Vagina (tissue), 2 donors: Measurements from ENCODE around the gene S1PR3. TPM values are rescaled to one million over a fixed set of nuclear protein-coding genes. Genes with fewer than 3 reads are reported as not detected.

Experiments
- DNase-seq, 2 donors: peaks; one replicate each; pipeline ENCODE4 v3.0.0-alpha.2; 2017; ENCODE audit errors: extremely low spot score in 2 of 2
- H3K27ac ChIP-seq: fragments of 200-600 bp; sonication (generic); one replicate; pipeline ENCODE4 v1.5.1; 2019
- H3K27me3 ChIP-seq: fragments of 200-600 bp; sonication (generic); one replicate; pipeline ENCODE4 v1.5.1; 2019
- H3K36me3 ChIP-seq, 2 donors: fragments of 200-600 bp; sonication (generic); one replicate each; pipeline ENCODE4 v1.5.1; 2017 to 2019
- H3K4me1 ChIP-seq: fragments of 200-600 bp; sonication (generic); one replicate; pipeline ENCODE4 v1.5.1; 2019
- H3K4me3 ChIP-seq, 2 donors: fragments of 200-600 bp; sonication (generic); 1 replicate in 1 of 2; 2 replicates in 1 of 2; pipeline ENCODE4 v1.5.1; 2016 to 2019
- H3K9me3 ChIP-seq: fragments of 200-600 bp; sonication (generic); one replicate; pipeline ENCODE4 v1.5.1; 2019
- POLR2A ChIP-seq, 2 donors: fragments of 450-650 bp; IDR thresholded peaks; one replicate each; pipeline ENCODE4 v1.6.1; 2017; ENCODE audit warnings: antibody characterized with exemption in 2 of 2, mild to moderate bottlenecking in 2 of 2, moderate library complexity in 2 of 2
- POLR2AphosphoS5 ChIP-seq, 2 donors: sonication (generic); formaldehyde crosslinking; IDR thresholded peaks; one replicate each; pipeline ENCODE4 v1.9.0; 2017; ENCODE audit warnings: antibody characterized with exemption in 2 of 2, mild to moderate bottlenecking in 2 of 2, low read depth in 1 of 2; ENCODE audit not compliant: insufficient read depth in 1 of 2
- intact Hi-C: fragments of 100-400 bp; cut with DNase I; formaldehyde crosslinking; loops from one replicate; pipeline ENCODE4 v1.15.1; 2023
- total RNA-seq: library from RNA; depleted of rRNA; stranded (reverse); fragments of >200 nt; gene quantifications from one replicate; pipeline ENCODE4 v1.2.3, GENCODE V29; 2016
- TF ChIP-seq, protein P1 (sequence below), 3 experiments: fragments of 450-650 bp in 2 of 3; fragments of 200-600 bp in 1 of 3; sonication (generic) in 1 of 3; IDR thresholded peaks; one replicate each; pipeline ENCODE4 v1.5.1; 2017 to 2019; ENCODE audit warnings: antibody characterized with exemption in 3 of 3, mild to moderate bottlenecking in 2 of 3, moderate library complexity in 2 of 3

The S1PR3 gene
- total RNA-seq, 1 donor from 2014 or later, result 39.3 TPM

GRCh38 chr9:88969646-88970373, 21.5 kb upstream of the S1PR3 start:
- Histone ChIP-seq H3K9me3 (no peaks in the 10 kb centered on the region), H3K4me3 (no peak overlapping the region), H3K27me3 (no peaks in the 10 kb centered on the region), H3K27ac (no peak overlapping the region), H3K36me3 (no peaks in the 10 kb centered on the region), H3K4me1 (no peaks in the 10 kb centered on the region)
- intact Hi-C loops, result no loop called here
- DNase-seq, result peak; percentile 71 to 72
- TF ChIP-seq POLR2A (IDR thresholded peaks at IDR 0.05) (no peak), POLR2AphosphoS5 (IDR thresholded peaks at IDR 0.05; ENCODE audit: insufficient read depth in 1 of 2, low read depth in 1 of 2) (no peak)
- TF ChIP-seq, protein P1, sequence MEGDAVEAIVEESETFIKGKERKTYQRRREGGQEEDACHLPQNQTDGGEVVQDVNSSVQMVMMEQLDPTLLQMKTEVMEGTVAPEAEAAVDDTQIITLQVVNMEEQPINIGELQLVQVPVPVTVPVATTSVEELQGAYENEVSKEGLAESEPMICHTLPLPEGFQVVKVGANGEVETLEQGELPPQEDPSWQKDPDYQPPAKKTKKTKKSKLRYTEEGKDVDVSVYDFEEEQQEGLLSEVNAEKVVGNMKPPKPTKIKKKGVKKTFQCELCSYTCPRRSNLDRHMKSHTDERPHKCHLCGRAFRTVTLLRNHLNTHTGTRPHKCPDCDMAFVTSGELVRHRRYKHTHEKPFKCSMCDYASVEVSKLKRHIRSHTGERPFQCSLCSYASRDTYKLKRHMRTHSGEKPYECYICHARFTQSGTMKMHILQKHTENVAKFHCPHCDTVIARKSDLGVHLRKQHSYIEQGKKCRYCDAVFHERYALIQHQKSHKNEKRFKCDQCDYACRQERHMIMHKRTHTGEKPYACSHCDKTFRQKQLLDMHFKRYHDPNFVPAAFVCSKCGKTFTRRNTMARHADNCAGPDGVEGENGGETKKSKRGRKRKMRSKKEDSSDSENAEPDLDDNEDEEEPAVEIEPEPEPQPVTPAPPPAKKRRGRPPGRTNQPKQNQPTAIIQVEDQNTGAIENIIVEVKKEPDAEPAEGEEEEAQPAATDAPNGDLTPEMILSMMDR (IDR thresholded peaks at IDR 0.05), result no peak

GRCh38 chr9:88971131-88971960, 19.9 kb upstream of the S1PR3 start:
- peak in 1 of 2 donors; percentile 87 for DNase-seq
- no peak overlapping the region for H3K27ac ChIP-seq

GRCh38 chr9:88972401-88972800, 18.9 kb upstream of the S1PR3 start:
- Histone ChIP-seq H3K36me3 (no peaks in the 10 kb centered on the region), H3K4me1 (no peaks in the 10 kb centered on the region), H3K9me3 (no peaks in the 10 kb centered on the region), H3K27ac (no peak overlapping the region), H3K4me3 (no peak overlapping the region), H3K27me3 (no peaks in the 10 kb centered on the region)
- peak in 1 of 2 donors; percentile 91 for DNase-seq
- no peak for TF ChIP-seq POLR2A (IDR thresholded peaks at IDR 0.05)
- intact Hi-C loops, result no loop called here

More at GRCh38 chr9:88971131-88971960, 19.9 kb upstream of the S1PR3 start:
- no peaks in the 10 kb centered on the region for H3K4me1 ChIP-seq
- H3K9me3 ChIP-seq, result no peaks in the 10 kb centered on the region
- H3K36me3 ChIP-seq, result no peaks in the 10 kb centered on the region
- no peak overlapping the region for H3K4me3 ChIP-seq
- intact Hi-C loops, result no loop called here
- TF ChIP-seq POLR2A (IDR thresholded peaks at IDR 0.05) (no peak), POLR2AphosphoS5 (IDR thresholded peaks at IDR 0.05; ENCODE audit: insufficient read depth in 1 of 2, low read depth in 1 of 2) (no peak)
- TF ChIP-seq, protein P1 (IDR thresholded peaks at IDR 0.05), result no peak
- H3K27me3 ChIP-seq, result no peaks in the 10 kb centered on the region

GRCh38 chr9:88973281-88974045, 17.8 kb upstream of the S1PR3 start:
- Histone ChIP-seq H3K4me1 (no peaks in the 10 kb centered on the region), H3K4me3 (no peak overlapping the region), H3K27me3 (no peaks in the 10 kb centered on the region), H3K9me3 (no peaks in the 10 kb centered on the region), H3K27ac (no peak overlapping the region), H3K36me3 (no peaks in the 10 kb centered on the region)
- intact Hi-C loops, result no loop called here
- TF ChIP-seq, protein P1 (IDR thresholded peaks at IDR 0.05), result no peak
- TF ChIP-seq POLR2A (IDR thresholded peaks at IDR 0.05) (no peak), POLR2AphosphoS5 (IDR thresholded peaks at IDR 0.05; ENCODE audit: insufficient read depth in 1 of 2, low read depth in 1 of 2) (no peak)
- DNase-seq, result peak in 1 of 2 donors; percentile 77

DNA sequence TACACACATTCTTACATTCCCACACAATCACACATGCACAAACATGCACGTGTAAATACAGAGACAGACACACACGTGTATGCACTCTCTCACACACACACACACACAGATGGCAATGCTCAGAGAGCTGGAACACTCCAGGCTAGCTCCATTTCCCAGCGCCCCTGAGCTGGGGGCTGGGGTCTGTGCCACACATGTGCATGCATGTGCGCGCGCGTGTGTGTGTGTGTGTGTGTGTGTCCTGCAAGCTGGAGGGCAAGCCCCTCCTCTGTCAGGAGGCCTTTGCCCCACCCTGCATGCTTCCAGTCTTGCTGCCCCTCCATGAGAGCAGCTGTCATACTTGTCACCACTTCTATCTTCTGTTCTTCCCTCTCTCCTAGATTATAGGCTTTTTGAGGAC, 16.6 kb upstream of the S1PR3 start:
- H3K27ac ChIP-seq, result no peak overlapping the region
- intact Hi-C loops, result no loop called here
- peak in 1 of 2 donors; percentile 34 for DNase-seq
- no peaks in the 10 kb centered on the region for H3K9me3 ChIP-seq
- H3K36me3 ChIP-seq, result no peaks in the 10 kb centered on the region
- peaks cover 11% of the 10 kb centered on the region for H3K4me1 ChIP-seq
- TF ChIP-seq, protein P1 (IDR thresholded peaks at IDR 0.05), result no peak
- TF ChIP-seq POLR2AphosphoS5 (IDR thresholded peaks at IDR 0.05; ENCODE audit: insufficient read depth in 1 of 2, low read depth in 1 of 2), result no peak
- no peak for TF ChIP-seq POLR2A (IDR thresholded peaks at IDR 0.05)
- H3K4me3 ChIP-seq, result no peak overlapping the region
- H3K27me3 ChIP-seq, result no peaks in the 10 kb centered on the region
